GM19372 (cell line): ENCODE measurements around the gene MEN1.
"Not testable (repeated sequence)": the region's sequence is repeated elsewhere in the genome, so short reads cannot be mapped to it uniquely, and the experiment has no call there.

Experiments used
- ATAC-seq: cut with Tn5 transposase; IDR thresholded peaks from one replicate; pipeline ENCODE4 v1.9.1; 2021; ENCODE audit warnings: mild to moderate bottlenecking, low read depth, moderate library complexity; ENCODE audit not compliant: unreplicated experiment

Gene MEN1

DNA sequence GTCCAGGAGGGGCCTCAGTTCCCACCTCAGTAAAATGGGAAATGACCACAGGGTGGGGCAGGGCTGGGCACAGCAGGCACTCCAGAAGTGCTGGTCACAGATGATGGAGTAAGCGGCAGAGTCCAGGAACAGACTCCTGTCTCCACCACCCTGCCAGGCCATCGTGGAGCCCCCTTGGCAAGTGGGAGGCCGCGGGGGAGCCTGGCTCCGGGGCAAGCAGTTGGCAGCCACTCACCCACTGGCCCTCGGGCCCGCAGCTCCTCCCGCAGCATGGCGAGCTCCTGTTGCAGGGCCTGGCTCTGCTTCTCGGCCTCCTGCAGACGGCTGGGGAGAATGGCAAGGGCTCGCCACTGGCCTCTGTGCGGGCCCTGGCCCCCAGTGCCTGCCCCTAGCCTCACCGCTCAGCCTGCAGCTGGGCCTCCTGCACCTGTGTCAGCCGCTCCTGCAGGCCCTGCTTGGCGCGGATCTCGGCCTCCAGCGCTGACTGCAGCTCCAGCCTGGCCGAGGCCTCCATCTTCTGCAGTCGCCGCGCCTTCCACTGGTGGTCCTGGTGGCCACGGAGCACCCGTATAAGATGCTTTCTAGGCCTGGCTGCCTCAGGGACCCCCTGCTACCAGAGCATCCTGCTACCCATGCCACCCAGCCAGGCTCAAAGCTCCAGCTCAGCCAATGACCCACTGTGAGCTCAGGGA, 23.8 kb upstream of the MEN1 start:
- no peak for ATAC-seq

DNA sequence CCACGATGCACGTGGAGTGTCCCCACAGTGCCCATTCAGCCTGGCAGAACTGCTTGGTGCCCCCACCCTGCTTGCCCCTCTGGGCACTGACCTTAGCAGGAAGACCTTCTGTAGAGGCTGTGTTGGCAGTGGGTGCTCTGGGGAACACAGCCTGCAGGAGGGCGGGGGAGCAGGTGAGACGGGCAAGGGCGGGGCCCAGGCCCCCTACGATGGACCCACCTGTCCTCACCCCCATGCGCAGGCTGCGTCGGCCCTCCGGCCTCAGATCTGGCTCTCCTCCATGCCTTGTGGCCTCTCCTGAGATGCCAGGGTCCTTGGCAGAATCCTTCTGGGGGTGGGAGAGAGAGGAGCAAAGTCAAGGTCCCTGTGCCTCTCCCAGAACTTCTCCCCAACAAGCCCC, 23.2 kb upstream of the MEN1 start:
- no peak for ATAC-seq

DNA sequence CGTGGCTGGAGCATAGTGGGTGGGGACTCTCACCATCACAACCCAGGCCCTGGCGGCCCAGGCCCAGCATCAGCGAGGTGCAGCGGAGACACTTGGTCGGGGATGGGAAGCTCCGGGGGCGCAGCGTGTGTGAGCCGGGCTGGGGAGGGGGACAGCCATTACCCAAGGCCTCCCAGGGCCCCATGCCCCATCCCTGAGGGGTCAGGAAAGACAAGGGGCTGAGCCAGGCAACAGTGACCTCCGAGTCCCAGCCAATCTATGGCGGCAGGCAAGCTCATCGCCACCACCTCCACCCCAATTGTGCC, 22.8 kb upstream of the MEN1 start:
- no peak for ATAC-seq

DNA sequence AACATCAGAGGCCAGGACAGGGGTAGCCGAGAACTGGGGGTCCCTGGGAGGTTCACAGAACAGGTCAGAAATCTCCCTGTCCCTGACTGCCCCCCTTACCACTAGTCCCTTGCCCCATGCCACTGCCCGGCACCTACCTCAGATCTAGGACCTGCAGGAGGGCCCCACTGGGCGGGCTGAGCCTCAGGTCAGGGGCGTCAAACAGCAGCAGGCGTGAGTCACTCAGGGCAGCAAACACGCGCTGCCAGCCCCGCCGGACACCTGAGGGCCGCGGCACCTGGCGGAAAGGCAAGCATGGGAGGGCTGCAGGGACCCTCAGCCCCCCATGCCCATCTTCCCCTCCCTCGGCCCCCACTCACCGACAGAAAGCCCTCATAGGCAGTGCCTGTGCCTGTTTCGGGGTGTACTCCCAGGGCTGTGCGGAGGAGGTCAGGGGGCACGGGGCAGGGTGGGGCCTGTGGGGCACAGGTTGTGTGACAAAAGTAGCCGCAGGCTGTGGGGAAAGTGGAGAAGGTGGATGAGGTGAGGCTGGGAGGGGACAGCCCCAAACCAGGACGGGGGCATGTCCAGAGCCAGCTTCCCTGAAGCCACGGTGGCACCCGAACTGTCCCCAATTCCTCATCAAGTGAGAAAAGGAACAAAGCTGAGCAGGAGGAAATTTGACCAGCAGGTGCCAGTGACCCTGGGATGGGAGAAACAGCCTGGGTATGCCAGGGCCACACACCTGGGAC, 22.3 kb upstream of the MEN1 start:
- no peak for ATAC-seq

DNA sequence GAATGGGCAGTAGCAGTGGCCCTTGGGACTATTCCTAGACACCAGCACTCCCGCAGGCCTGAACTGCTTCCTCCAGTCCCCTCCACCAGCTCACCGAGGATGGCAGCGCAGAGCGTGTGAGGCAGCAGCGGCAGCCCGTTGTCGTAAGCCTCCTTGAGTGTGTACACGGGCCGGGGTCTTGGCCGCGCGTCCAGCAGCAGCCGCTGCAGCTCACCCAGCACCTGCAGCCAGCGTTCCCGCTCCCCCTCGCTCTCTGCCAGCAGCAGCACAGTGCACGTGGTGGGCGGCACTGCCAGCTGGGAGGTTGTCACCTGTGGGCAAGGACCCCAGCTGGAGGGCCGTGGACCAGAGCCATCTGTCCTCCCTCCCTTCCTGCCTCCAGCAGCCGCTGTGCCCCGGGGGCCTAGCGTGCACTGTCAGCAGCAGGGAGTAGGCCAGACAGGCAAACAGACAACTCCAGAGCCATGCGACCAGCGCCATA, 21.1 kb upstream of the MEN1 start:
- ATAC-seq, result no peak

DNA sequence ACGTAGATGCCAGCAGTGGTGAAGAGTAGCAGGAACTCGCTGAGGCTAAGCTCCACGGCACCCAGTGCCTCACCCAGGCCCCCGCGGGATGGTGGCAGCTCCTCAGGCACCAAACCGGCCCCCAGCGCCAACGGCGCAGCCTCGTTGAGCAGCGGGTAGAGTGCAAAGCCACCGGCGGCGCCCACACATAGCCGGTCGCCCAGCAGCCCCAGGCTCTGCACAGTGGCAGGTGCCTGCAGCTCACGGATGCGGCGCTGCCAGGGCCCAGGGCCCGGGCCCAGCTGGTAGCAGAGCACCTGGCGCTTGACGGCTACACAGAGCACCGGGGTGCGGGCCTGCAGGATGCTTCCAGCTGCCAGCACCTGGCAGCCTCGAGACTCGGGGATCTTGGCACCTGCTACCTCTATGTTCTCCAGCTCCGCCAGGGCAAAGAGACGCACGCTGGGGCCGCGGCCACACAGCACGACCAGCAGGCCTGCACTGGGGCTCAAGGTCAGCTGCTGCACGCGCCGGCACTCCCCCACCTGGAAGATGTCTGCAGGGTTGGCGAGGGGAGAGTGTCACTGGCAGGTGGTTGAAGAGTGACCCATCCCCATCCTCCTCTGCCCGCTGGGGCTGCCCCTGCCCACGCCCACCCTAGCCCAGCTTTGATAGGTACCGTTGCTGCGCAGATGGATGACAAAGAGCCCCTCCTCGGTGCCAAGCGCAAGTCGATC, 19.3 kb upstream of the MEN1 start:
- ATAC-seq, result no peak

DNA sequence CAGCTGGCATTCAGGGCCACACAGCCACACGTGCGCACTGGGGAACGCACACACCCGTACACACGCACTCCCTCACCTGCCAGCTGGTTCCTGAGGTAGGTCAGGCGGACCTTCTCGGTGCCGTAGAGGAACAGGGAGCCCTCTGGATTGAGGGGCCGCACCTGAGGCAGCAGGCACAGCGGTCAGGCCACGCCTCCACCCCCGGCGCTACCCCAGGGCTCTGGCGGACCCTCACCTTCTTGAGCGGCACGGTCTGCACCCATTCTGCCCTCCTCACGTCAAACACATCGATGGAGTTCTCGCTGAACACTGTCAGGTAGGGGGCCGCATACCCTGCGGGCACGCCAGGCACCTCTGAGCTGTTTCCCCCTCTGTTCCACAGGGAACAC, 17.1 kb upstream of the MEN1 start:
- ATAC-seq, result no peak

DNA sequence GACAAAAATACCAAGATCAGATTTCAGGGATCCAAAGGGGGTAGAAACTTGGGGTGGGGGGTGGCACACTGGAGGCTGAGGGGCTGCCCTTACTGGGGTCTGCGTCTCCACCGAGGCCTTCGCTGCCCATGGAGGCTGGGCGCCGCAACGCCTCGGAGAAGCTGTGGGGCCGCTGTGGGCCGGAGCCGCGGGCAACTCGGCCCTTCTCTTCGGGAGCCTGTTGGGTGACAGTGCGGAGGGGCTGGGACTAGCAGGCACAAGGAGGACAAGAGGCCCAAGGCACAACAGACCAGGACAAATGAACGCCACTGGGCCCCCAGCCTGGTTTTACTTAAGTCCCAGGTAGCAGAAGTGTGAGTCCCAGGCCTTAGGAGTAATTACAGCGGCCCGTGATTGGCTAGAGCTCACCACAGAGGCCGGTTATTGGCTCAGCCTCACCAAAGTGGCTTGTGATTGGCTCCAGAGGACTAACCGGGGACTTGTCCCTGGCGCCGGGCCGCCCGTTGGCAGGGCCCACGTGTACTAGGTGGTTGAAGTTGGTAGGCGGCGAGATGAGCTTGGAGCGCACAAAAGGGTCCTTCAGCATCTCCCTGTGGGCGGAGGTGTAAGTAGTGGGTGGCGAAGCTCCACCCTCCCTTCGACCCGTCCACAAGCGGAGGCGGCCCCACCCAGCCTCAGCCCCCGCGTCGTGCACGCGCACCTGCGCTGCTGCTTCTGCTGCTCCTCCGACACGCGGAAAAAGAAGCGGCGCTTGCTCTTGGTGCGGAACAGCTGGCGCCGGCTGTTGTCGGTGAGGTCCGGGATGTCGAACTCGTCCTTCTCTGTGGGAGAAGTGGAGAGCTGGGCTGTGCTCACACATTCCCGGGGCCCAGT, 16.5 kb upstream of the MEN1 start:
- ATAC-seq, result no peak

DNA sequence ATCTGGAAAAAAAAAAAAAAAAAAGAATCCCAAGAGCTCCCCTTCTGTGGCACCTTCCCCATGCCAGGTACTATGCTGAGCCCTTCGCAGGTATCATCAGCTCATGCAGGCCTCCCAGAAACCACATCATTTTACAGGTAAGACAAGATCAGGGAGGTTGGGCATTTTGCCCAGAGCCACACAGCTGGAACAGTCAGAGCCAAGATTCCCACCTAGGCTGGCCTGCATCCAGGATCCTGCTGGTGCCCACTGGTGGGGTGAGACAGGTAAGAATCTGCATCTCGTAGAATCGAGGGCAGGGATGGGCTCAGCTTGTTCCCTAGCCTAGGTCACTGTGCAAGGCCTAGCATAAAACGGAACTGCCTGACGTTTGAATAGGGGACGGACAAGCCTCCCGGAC, 15.7 kb upstream of the MEN1 start:
- no peak for ATAC-seq

DNA sequence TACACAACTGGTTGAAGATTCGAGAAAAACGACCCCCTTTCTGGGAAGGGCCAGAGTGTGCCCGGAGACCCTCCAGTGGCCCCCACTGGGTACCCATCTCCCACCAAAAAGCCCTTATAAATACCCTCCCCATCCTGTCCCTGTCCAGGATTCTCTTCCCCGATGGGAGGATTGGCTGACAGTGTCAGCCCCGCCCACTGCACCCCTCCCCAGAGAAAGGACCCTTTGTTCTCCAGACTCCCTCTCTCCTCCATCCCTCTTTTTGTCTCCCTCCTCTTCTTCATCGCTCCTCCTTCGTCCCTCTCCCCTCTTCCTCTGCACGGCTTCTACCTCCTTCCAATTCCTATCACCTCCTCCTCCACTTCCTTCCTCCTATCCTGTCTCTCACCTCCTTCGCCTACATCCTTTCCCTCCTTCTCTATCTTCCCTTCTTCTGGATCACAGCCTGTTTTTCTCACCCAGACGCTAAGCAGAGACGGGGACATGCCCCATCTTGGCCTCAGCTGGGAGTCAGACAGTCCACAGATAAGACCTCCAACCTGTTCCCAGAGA, 13.3 kb upstream of the MEN1 start:
- ATAC-seq, result no peak

DNA sequence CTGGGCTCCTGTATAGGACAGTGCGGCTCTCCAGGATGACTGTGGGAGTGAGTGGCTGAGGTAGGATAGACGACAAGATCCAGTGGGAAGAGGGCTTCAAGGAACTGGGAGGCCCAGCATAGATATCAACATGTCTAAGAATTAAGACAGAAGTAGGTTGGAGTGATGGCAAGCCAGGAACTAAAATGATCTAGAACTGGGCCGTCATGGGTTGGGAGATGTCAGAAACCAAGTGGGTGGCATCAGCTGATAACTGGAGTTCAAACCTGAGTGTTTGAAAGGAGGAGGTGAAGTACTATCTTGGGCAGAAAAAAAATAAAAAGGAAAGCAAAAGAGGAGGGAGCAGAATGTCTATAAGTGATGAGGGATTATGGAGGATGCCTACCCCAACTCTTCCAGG, 7.1 kb upstream of the MEN1 start:
- no peak for ATAC-seq

DNA sequence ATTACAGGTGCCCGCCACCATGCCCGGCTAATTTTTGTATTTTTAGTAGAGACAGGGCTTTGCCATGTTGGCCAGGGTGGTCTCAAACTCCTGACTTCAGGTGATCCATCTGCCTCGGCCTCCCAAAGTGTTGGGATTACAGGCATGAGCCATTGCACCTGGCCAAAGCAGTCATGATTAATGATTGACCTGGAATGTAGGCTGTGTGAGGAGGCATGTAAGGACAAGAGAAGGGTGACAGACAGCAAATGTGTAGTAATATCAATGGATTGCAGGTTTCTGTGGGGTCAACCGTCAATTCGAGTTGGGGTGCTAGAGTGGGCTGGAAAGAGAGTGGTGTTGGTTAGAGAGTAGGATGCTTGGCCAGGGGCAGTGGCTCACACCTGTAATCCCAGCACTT, 5.1 kb upstream of the MEN1 start:
- not testable (repeated sequence) for ATAC-seq

DNA sequence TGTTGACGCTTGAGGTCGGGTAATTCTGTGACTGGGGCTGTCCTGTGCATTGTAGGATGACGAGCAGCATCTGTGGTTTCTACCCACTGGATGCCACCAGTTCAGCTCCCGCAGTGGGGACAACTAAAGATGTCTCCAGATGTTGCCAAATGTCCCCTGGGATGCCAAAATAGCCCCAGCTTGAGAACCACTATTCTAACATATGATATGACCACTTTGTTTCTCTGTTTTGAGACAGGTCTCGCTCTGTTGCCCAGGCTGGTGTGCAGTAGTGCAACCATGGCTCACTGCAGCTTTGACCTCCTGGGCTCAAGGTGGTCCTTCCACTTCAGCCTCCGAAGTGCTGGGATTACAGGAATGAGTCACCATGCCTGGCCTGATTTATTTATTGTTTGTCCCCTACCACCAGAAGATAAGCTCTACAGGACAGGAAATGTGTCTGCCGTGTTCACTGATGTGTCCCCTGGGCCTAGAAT, 4.4 kb upstream of the MEN1 start:
- no peak for ATAC-seq

DNA sequence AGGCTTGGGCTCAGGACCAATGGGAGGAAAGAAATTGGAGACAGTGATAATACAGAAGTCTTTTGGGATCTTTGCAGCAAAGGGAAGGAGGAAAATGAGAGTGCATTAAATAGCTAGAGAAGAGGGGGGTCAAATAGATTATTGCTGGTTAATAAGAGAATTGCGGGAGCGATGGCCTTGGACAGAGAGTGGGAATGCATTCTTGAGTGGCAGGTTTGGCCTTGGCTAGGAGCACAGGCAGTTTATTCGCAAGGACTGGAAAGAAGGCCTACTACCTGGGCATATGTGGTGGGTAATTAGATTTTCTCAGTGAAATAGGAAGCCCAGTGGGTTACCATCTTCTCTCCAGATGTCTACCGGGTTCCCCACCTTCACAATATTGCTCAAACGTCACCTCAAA, 3.5 kb upstream of the MEN1 start:
- no peak for ATAC-seq

DNA sequence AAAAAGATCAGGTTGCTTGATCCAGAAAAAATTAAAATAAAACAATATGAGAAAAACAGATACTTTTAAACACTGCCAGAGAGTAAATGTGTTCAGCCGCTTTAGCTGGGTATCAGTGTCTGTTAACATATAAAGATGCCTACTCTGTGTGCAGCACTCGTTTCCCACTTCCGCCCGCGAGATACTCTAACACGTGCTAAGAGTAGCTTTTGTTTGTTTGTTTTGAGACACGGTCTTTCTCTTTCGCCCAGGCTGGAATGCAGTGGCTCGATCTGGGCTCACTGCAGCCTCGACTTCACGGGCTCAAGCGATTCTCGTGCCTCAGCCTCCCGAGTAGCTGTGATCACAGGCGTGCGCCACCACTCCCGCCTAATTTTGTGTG, 531 bp upstream of the MEN1 start:
- no peak for ATAC-seq

DNA sequence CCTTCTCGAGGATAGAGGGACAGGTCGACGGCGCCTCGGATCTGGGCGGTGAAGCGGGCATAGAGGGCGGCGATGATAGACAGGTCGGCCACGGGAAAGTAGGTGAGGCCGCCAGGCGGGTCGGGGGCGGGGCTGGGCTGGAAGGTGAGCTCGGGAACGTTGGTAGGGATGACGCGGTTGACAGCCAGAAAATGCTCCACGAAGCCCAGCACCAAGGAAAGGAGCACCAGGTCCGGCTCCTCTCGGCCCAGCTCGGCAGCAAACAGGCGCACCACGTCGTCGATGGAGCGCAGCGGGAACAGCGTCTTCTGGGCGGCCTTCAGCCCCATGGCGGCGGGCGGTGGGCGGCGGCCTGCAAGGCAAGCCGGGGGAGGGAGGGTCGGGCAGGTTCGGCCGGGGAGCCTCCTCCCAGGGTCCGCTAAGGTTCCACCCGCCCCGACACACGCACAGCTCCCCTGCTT, 540 bp downstream of the MEN1 start:
- no peak for ATAC-seq

DNA sequence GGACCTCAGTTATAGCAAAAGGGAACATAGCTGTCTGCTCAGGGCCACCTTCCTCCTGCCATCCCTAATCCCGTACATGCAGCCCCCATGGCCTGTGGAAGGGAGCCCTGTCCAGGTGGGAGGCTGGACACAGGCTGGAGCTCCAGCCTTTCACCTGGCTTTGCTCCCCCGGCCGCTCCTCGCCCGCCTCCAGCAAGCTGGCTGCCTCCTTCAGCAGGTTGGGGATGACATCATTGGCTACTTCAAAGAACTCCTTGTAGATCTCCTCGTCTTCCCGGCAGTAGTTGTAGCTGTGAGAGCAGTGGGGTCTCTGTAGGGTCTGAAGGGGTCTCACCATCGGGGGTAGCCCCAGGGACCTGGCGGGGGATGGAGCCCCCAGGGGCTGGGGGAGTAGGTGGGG, 4.9 kb downstream of the MEN1 start:
- no peak for ATAC-seq

DNA sequence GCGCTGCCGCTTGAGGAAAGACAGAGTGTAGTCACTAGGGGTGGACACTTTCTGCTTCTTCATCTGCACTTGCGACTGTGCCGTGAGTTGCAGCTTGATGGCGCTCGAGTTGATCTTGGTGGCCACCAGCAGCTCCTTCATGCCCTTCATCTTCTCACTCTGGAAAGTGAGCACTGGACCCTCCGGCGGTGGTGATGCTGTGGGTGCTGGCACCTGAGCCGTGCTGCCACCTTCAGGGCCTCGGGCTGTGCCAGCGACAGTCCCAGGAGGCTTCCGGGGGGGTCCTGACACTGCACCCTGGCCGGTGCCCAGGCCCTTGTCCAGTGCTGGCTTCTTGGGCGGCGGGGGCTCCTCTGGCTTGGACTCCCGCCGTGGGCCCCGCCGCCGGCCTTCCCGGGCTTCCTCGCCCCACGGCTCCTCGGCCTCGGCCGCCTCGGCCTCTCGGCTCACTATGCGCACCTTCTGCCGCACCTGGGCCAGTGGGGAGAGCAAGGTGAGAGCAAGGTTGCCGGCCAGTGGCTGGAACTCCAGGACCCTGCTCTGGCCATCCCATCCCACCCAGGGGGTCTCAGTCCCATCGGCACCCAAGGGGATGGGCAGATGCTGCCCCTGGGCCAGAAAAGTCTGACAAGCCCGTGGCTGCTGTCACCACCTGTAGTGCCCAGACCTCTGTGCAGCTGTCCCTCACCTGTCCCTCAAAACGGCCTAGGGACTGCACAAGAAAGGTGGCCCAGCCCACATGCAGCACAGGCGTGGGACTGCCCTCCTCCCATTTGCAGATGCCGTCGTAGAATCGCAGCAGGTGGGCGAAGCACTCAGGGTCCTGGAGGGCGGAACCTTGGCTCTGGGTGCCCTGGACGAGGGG, 5.8 kb downstream of the MEN1 start:
- ATAC-seq, result no peak

DNA sequence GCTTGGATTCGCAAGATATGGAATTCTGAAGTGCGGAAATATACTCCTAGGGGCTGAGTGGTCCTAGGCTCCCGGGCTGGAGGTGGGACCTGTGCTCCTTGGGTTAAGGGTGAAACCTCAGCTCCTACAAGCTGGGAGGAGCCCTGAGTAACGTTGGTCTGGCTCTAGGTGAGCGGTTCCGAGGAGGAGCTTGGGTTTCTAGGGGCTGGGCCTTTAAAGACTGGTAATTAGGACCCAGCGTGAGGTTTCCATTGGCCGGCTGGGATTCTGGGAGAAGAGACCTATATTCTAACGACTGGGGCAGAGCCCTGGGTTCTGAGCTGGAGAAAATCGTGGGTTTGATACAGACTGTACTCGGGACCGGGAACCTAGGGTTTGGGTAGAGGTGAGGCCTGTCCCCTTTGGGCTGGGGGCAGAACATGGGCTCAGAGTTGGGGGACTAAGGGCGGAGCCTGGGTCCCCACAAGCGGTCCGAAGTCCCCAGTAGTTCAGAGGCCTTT, 6.5 kb downstream of the MEN1 start:
- no peak for ATAC-seq
